Measurements from ENCODE around the gene GCLC.

The GCLC gene

GRCh38 chr6:53451165-53451564 lies 93.7 kb downstream of the GCLC start:
- H3K4ac ChIP-seq (ENCODE audit: low read depth in 1 of 2, low read length in 2 of 2) = no peak overlapping the region
- H4K8ac ChIP-seq (ENCODE audit: low read length) = no peak overlapping the region
- no peak for DNase-seq
- WGBS = 96% methylated on average over 3 of the region's 3 CpGs
- no peaks in the 10 kb centered on the region for H3K36me3 ChIP-seq (ENCODE audit: control insufficient read depth in 1 of 2, insufficient read depth in 2 of 2, low read depth in 1 of 2, low read length in 2 of 2)
- no peak overlapping the region for H3K4me3 ChIP-seq (ENCODE audit: insufficient read depth in 1 of 2, low read depth in 1 of 2, low read length in 2 of 2)
- H3K27ac ChIP-seq (ENCODE audit: low read length, poor library complexity, severe bottlenecking) = no peak overlapping the region
- no peak overlapping the region for H2AFZ ChIP-seq (ENCODE audit: low read depth, low read length)
- no peak overlapping the region for H3K14ac ChIP-seq (ENCODE audit: low read length in 2 of 2)
- H2BK5ac ChIP-seq (ENCODE audit: low read depth, low read length, poor library complexity, severe bottlenecking) = no peak overlapping the region
- no peak overlapping the region for H2AK5ac ChIP-seq (ENCODE audit: low read length, severe bottlenecking)
- H3K9me3 ChIP-seq (ENCODE audit: control insufficient read depth, low read length) = no peaks in the 10 kb centered on the region
- H3K79me1 ChIP-seq (replicated peaks; ENCODE audit: low read length, poor library complexity, severe bottlenecking) = no peaks in the 10 kb centered on the region
- no peak overlapping the region for H2BK15ac ChIP-seq (ENCODE audit: low read depth, poor library complexity, severe bottlenecking)
- no peak overlapping the region for H2BK120ac ChIP-seq (ENCODE audit: low read depth, low read length)
- H3K27me3 ChIP-seq (ENCODE audit: control insufficient read depth in 1 of 2, insufficient read depth in 1 of 2, low read length in 2 of 2) = no peaks in the 10 kb centered on the region
- no peak overlapping the region for H3K18ac ChIP-seq (ENCODE audit: low read depth in 1 of 2, low read length in 2 of 2)
- H3K23ac ChIP-seq (ENCODE audit: low read length in 2 of 2) = no peak overlapping the region
- no peak overlapping the region for H2BK12ac ChIP-seq (ENCODE audit: low read length in 2 of 2)
- no peaks in the 10 kb centered on the region for H3K4me1 ChIP-seq (ENCODE audit: control insufficient read depth, insufficient read depth, low read depth, low read length)
- no peak overlapping the region for H3K9ac ChIP-seq (ENCODE audit: low read length)
- H3K4me2 ChIP-seq (ENCODE audit: low read length, poor library complexity, severe bottlenecking) = no peak overlapping the region
- no peak overlapping the region for H4K91ac ChIP-seq (ENCODE audit: low read length)

- H3K79me1 ChIP-seq (replicated peaks; ENCODE audit: low read length, poor library complexity, severe bottlenecking) = no peaks in the 10 kb centered on the region
- WGBS = 93% methylated on average over 1 of the region's 2 CpGs
- H4K91ac ChIP-seq (ENCODE audit: low read length) = no peak overlapping the region
- H3K27me3 ChIP-seq (ENCODE audit: control insufficient read depth in 1 of 2, insufficient read depth in 1 of 2, low read length in 2 of 2) = no peaks in the 10 kb centered on the region
- H3K14ac ChIP-seq (ENCODE audit: low read length in 2 of 2) = no peak overlapping the region
- no peak overlapping the region for H3K18ac ChIP-seq (ENCODE audit: low read depth in 1 of 2, low read length in 2 of 2)
- H3K9ac ChIP-seq (ENCODE audit: low read length) = no peak overlapping the region
- H4K8ac ChIP-seq (ENCODE audit: low read length) = no peak overlapping the region
- no peaks in the 10 kb centered on the region for H3K36me3 ChIP-seq (ENCODE audit: control insufficient read depth in 1 of 2, insufficient read depth in 2 of 2, low read depth in 1 of 2, low read length in 2 of 2)
- H2BK12ac ChIP-seq (ENCODE audit: low read length in 2 of 2) = no peak overlapping the region
- no peak overlapping the region for H3K4me3 ChIP-seq (ENCODE audit: insufficient read depth in 1 of 2, low read depth in 1 of 2, low read length in 2 of 2)
- H3K23ac ChIP-seq (ENCODE audit: low read length in 2 of 2) = no peak overlapping the region
- no peak overlapping the region for H3K4me2 ChIP-seq (ENCODE audit: low read length, poor library complexity, severe bottlenecking)
- no peak overlapping the region for H3K27ac ChIP-seq (ENCODE audit: low read length, poor library complexity, severe bottlenecking)
- no peak overlapping the region for H2AFZ ChIP-seq (ENCODE audit: low read depth, low read length)
- no peak overlapping the region for H2AK5ac ChIP-seq (ENCODE audit: low read length, severe bottlenecking)
- no peaks in the 10 kb centered on the region for H3K4me1 ChIP-seq (ENCODE audit: control insufficient read depth, insufficient read depth, low read depth, low read length)
- no peak for DNase-seq
- H3K9me3 ChIP-seq (ENCODE audit: control insufficient read depth, low read length) = no peaks in the 10 kb centered on the region
- H2BK120ac ChIP-seq (ENCODE audit: low read depth, low read length) = no peak overlapping the region
- no peak overlapping the region for H3K4ac ChIP-seq (ENCODE audit: low read depth in 1 of 2, low read length in 2 of 2)
- H2BK15ac ChIP-seq (ENCODE audit: low read depth, poor library complexity, severe bottlenecking) = no peak overlapping the region
- H2BK5ac ChIP-seq (ENCODE audit: low read depth, low read length, poor library complexity, severe bottlenecking) = no peak overlapping the region
Observed at GRCh38 chr6:53447865-53448264, 97.0 kb downstream of the GCLC start.

Data from mesenchymal stem cell (in vitro differentiated cells and primary cell).